Fibroblast of lung (primary cell): ENCODE results near the gene BLCAP.

Experiments used
- EZH2 ChIP-seq: IDR thresholded peaks from 2 replicates; pipeline ENCODE4 v1.5.1; 2012; ENCODE audit warnings: low read length, control low read depth, mild to moderate bottlenecking; ENCODE audit errors: missing control alignments
- TF ChIP-seq, protein P1 (sequence below), 2 donors: IDR thresholded peaks in 1 of 2; conservative IDR thresholded peaks in 1 of 2; 1 replicate in 1 of 2; 2 replicates in 1 of 2; pipeline ENCODE4 v1.5.1; 2011 to 2012; ENCODE audit warnings: low read length in 2 of 2, control low read depth in 1 of 2, inconsistent platforms in 1 of 2, low read depth in 1 of 2, mild to moderate bottlenecking in 1 of 2

DNA sequence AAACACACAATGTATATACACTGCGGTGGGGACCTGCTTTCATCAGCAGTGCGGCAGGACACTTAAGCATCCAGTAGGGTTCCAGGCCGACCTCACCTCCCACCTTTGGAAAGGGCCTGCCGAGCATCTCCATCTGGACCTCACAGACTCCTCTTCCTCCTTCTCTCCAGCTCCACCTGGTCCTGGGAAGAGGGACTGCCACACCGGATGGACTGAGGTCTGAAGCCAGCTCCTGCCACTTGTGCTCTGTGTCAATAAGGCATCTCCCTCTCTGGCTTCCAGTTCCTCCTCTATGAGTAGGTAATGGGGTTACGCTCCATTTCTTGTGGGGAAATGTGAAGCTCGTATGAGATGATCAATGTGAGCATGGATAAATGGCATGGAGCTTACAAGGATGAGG, 25.7 kb downstream of the BLCAP start:
- TF ChIP-seq EZH2 = no peak
- TF ChIP-seq, protein P1, sequence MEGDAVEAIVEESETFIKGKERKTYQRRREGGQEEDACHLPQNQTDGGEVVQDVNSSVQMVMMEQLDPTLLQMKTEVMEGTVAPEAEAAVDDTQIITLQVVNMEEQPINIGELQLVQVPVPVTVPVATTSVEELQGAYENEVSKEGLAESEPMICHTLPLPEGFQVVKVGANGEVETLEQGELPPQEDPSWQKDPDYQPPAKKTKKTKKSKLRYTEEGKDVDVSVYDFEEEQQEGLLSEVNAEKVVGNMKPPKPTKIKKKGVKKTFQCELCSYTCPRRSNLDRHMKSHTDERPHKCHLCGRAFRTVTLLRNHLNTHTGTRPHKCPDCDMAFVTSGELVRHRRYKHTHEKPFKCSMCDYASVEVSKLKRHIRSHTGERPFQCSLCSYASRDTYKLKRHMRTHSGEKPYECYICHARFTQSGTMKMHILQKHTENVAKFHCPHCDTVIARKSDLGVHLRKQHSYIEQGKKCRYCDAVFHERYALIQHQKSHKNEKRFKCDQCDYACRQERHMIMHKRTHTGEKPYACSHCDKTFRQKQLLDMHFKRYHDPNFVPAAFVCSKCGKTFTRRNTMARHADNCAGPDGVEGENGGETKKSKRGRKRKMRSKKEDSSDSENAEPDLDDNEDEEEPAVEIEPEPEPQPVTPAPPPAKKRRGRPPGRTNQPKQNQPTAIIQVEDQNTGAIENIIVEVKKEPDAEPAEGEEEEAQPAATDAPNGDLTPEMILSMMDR (conservative IDR thresholded peaks at IDR 0.05 in 1 of 2, IDR thresholded peaks at IDR 0.05 in 1 of 2; ENCODE audit: low read depth in 1 of 2, low read length in 2 of 2) = no peak
